ENCODE results near the gene TBC1D8.

Gene TBC1D8

GRCh38 chr2:101124643-101125366 is 26.4 kb downstream of the TBC1D8 start:
- no peaks in the 10 kb centered on the region for H3K79me2 ChIP-seq (ENCODE audit: control insufficient read depth, low read length)
- peaks cover 12% of the 10 kb centered on the region for H3K27me3 ChIP-seq (ENCODE audit: control insufficient read depth, low read length)
- no peaks in the 10 kb centered on the region for H4K20me1 ChIP-seq (ENCODE audit: control insufficient read depth, insufficient read depth, low read depth, low read length)
- no peaks in the 10 kb centered on the region for H3K36me3 ChIP-seq (ENCODE audit: control insufficient read depth, low read length)
- TF ChIP-seq CTCF (IDR thresholded peaks at IDR 0.05; ENCODE audit: low read depth, low read length, poor library complexity, severe bottlenecking) = no peak
- TF ChIP-seq EZH2phosphoT487 (IDR thresholded peaks at IDR 0.05; ENCODE audit: borderline replicate concordance, low read length) = no peak
- no peaks in the 10 kb centered on the region for H3K9me3 ChIP-seq (ENCODE audit: control insufficient read depth, insufficient read depth, low read length)
- H3K4me3 ChIP-seq (ENCODE audit: low read length) = no peak overlapping the region
- H3F3A ChIP-seq (ENCODE audit: control insufficient read depth, insufficient read depth) = no peaks in the 10 kb centered on the region
- no peak overlapping the region for H3K4me2 ChIP-seq (ENCODE audit: low read length)
- no peaks in the 10 kb centered on the region for H3K9me2 ChIP-seq (replicated peaks; ENCODE audit: control insufficient read depth, low read length)
- no peaks in the 10 kb centered on the region for H3K4me1 ChIP-seq (ENCODE audit: control insufficient read depth, low read length)
- no peak overlapping the region for H3K27ac ChIP-seq (ENCODE audit: low read depth, low read length)

- peaks cover 12% of the 10 kb centered on the region for H3K27me3 ChIP-seq (ENCODE audit: control insufficient read depth, low read length)
- H3F3A ChIP-seq (ENCODE audit: control insufficient read depth, insufficient read depth) = no peaks in the 10 kb centered on the region
- no peaks in the 10 kb centered on the region for H3K36me3 ChIP-seq (ENCODE audit: control insufficient read depth, low read length)
- no peaks in the 10 kb centered on the region for H3K9me2 ChIP-seq (replicated peaks; ENCODE audit: control insufficient read depth, low read length)
- no peaks in the 10 kb centered on the region for H3K9me3 ChIP-seq (ENCODE audit: control insufficient read depth, insufficient read depth, low read length)
- no peaks in the 10 kb centered on the region for H3K4me1 ChIP-seq (ENCODE audit: control insufficient read depth, low read length)
- no peak overlapping the region for H3K4me3 ChIP-seq (ENCODE audit: low read length)
- TF ChIP-seq EZH2phosphoT487 (IDR thresholded peaks at IDR 0.05; ENCODE audit: borderline replicate concordance, low read length) (no peak), CTCF (IDR thresholded peaks at IDR 0.05; ENCODE audit: low read depth, low read length, poor library complexity, severe bottlenecking) (no peak)
- no peak overlapping the region for H3K4me2 ChIP-seq (ENCODE audit: low read length)
- no peaks in the 10 kb centered on the region for H3K79me2 ChIP-seq (ENCODE audit: control insufficient read depth, low read length)
- H3K27ac ChIP-seq (ENCODE audit: low read depth, low read length) = no peak overlapping the region
- no peaks in the 10 kb centered on the region for H4K20me1 ChIP-seq (ENCODE audit: control insufficient read depth, insufficient read depth, low read depth, low read length)
Observed at GRCh38 chr2:101123795-101124471, 27.2 kb downstream of the TBC1D8 start.

- Histone ChIP-seq H3K27me3 (ENCODE audit: control insufficient read depth, low read length) (peaks cover 12% of the 10 kb centered on the region), H3K4me3 (ENCODE audit: low read length) (no peak overlapping the region), H3K79me2 (ENCODE audit: control insufficient read depth, low read length) (no peaks in the 10 kb centered on the region), H3K36me3 (ENCODE audit: control insufficient read depth, low read length) (no peaks in the 10 kb centered on the region), H3K9me3 (ENCODE audit: control insufficient read depth, insufficient read depth, low read length) (no peaks in the 10 kb centered on the region), H3K27ac (ENCODE audit: low read depth, low read length) (no peak overlapping the region), H4K20me1 (ENCODE audit: control insufficient read depth, insufficient read depth, low read depth, low read length) (no peaks in the 10 kb centered on the region), H3K4me2 (ENCODE audit: low read length) (no peak overlapping the region), H3K4me1 (ENCODE audit: control insufficient read depth, low read length) (no peaks in the 10 kb centered on the region), H3K9me2 (replicated peaks; ENCODE audit: control insufficient read depth, low read length) (no peaks in the 10 kb centered on the region), H3F3A (ENCODE audit: control insufficient read depth, insufficient read depth) (no peaks in the 10 kb centered on the region)
- TF ChIP-seq EZH2phosphoT487 (IDR thresholded peaks at IDR 0.05; ENCODE audit: borderline replicate concordance, low read length) (no peak), CTCF (IDR thresholded peaks at IDR 0.05; ENCODE audit: low read depth, low read length, poor library complexity, severe bottlenecking) (no peak)
Observed at GRCh38 chr2:101121174-101121573, 30.0 kb downstream of the TBC1D8 start.

All from DOHH2 (cell line).